H9 (cell line): ENCODE data around the gene TTC33. TPM values are rescaled to one million over a fixed set of nuclear protein-coding genes. Genes with fewer than 3 reads are reported as not detected.

Experiments
- DNase-seq: peaks from one replicate; pipeline ENCODE4 v3.0.0-alpha.2; 2017
- H2AFZ ChIP-seq: one replicate; pipeline ENCODE4 v1.6.1; 2013; ENCODE audit warnings: mild to moderate bottlenecking, low read length, control low read depth, moderate library complexity
- H2AK5ac ChIP-seq: 2 replicates; pipeline ENCODE4 v1.6.1; 2013; ENCODE audit warnings: low read length, control low read depth, mixed read lengths; ENCODE audit not compliant: insufficient read length
- H2BK120ac ChIP-seq: one replicate; pipeline ENCODE4 v1.6.1; 2013; ENCODE audit warnings: low read depth, mild to moderate bottlenecking, low read length, control low read depth, inconsistent platforms; ENCODE audit not compliant: poor library complexity, severe bottlenecking
- H2BK12ac ChIP-seq: 2 replicates; pipeline ENCODE4 v1.6.1; 2013; ENCODE audit warnings: low read length, control low read depth, mixed read lengths, low read depth; ENCODE audit not compliant: insufficient read length
- H2BK15ac ChIP-seq: 2 replicates; pipeline ENCODE4 v1.6.1; 2013; ENCODE audit warnings: low read depth, low read length, control low read depth
- H2BK20ac ChIP-seq: one replicate; pipeline ENCODE4 v1.6.1; 2013; ENCODE audit warnings: low read depth, mild to moderate bottlenecking, low read length, control low read depth, inconsistent platforms; ENCODE audit not compliant: poor library complexity, severe bottlenecking
- H2BK5ac ChIP-seq: 2 replicates; pipeline ENCODE4 v1.6.1; 2013; ENCODE audit warnings: low read length, control low read depth, mixed read lengths; ENCODE audit not compliant: insufficient read length
- H3K14ac ChIP-seq: 2 replicates; pipeline ENCODE4 v1.6.1; 2013; ENCODE audit warnings: low read length, control low read depth; ENCODE audit not compliant: insufficient read depth
- H3K18ac ChIP-seq: 2 replicates; pipeline ENCODE4 v1.6.1; 2013; ENCODE audit warnings: low read depth, mild to moderate bottlenecking, mixed read lengths, low read length, control low read depth; ENCODE audit not compliant: insufficient read length
- H3K23ac ChIP-seq: 2 replicates; pipeline ENCODE4 v1.6.1; 2013; ENCODE audit warnings: low read length, control low read depth, mixed read lengths, low read depth; ENCODE audit not compliant: insufficient read length
- H3K23me2 ChIP-seq: 2 replicates; pipeline ENCODE4 v1.6.1; 2013; ENCODE audit warnings: low read depth, mild to moderate bottlenecking, mixed read lengths, low read length, control low read depth; ENCODE audit not compliant: insufficient read length, poor library complexity, severe bottlenecking
- H3K27ac ChIP-seq: 2 replicates; pipeline ENCODE4 v1.5.1; 2013; ENCODE audit warnings: low read length, control low read depth, mixed read lengths, low read depth; ENCODE audit not compliant: insufficient read length
- H3K27me3 ChIP-seq: 2 replicates; pipeline ENCODE4 v1.6.1; 2013; ENCODE audit warnings: low read length, control low read depth, inconsistent platforms; ENCODE audit not compliant: insufficient read depth
- H3K4ac ChIP-seq: 2 replicates; pipeline ENCODE4 v1.6.1; 2013; ENCODE audit warnings: low read depth, mild to moderate bottlenecking, control low read depth, inconsistent platforms, low read length, moderate library complexity
- H3K4me1 ChIP-seq: 2 replicates; pipeline ENCODE4 v1.6.1; 2013; ENCODE audit warnings: low read length, control low read depth, inconsistent platforms; ENCODE audit not compliant: insufficient read depth
- H3K4me2 ChIP-seq: 2 replicates; pipeline ENCODE4 v1.6.1; 2013; ENCODE audit warnings: low read length, control low read depth, mixed read lengths; ENCODE audit not compliant: insufficient read length, insufficient read depth
- H3K56ac ChIP-seq: 2 replicates; pipeline ENCODE4 v1.6.1; 2013; ENCODE audit warnings: low read depth, mild to moderate bottlenecking, mixed read lengths, low read length, control low read depth; ENCODE audit not compliant: insufficient read length
- H3K79me1 ChIP-seq: 2 replicates; pipeline ENCODE4 v1.6.1; 2013; ENCODE audit warnings: low read depth, mild to moderate bottlenecking, moderate library complexity, low read length, control low read depth, inconsistent platforms; ENCODE audit not compliant: insufficient read depth, poor library complexity, severe bottlenecking
- H3K79me2 ChIP-seq: 2 replicates; pipeline ENCODE4 v1.6.1; 2013; ENCODE audit warnings: low read length, control low read depth, inconsistent platforms; ENCODE audit not compliant: insufficient read depth
- H3K9ac ChIP-seq: 2 replicates; pipeline ENCODE4 v1.6.1; 2013; ENCODE audit warnings: low read length, control low read depth, mixed read lengths; ENCODE audit not compliant: insufficient read length; ENCODE audit errors: extremely low read depth
- H3K9me3 ChIP-seq: one replicate; pipeline ENCODE4 v1.6.1; 2013; ENCODE audit warnings: low read depth, low read length, inconsistent platforms; ENCODE audit not compliant: control insufficient read depth
- H3T11ph ChIP-seq: one replicate; pipeline ENCODE4 v1.6.1; 2013; ENCODE audit warnings: mild to moderate bottlenecking, low read length, control low read depth, inconsistent platforms
- H4K20me1 ChIP-seq: one replicate; pipeline ENCODE4 v1.6.1; 2013; ENCODE audit not compliant: control insufficient read depth, insufficient read length, insufficient read depth
- H4K5ac ChIP-seq: 2 replicates; pipeline ENCODE4 v1.6.1; 2013; ENCODE audit warnings: low read depth, mild to moderate bottlenecking, mixed read lengths, low read length, control low read depth; ENCODE audit not compliant: insufficient read length
- H4K8ac ChIP-seq: replicated peaks from 2 replicates; pipeline ENCODE4 v1.6.1; 2013; ENCODE audit warnings: low read length, control low read depth, mixed read lengths, low read depth; ENCODE audit not compliant: insufficient read length
- H4K91ac ChIP-seq: 2 replicates; pipeline ENCODE4 v1.6.1; 2013; ENCODE audit warnings: low read depth, mild to moderate bottlenecking, moderate library complexity, mixed read lengths, low read length, control low read depth; ENCODE audit not compliant: insufficient read length
- H3K27ac Mint-ChIP-seq, 3 experiments: 2 replicates in 2 of 3; 3 replicates in 1 of 3; pipeline ENCODE4 v1.8.0; 2020 to 2021; ENCODE audit warnings: mixed read lengths in 3 of 3, mild to moderate bottlenecking in 1 of 3, moderate library complexity in 1 of 3
- H3K27me3 Mint-ChIP-seq: 2 replicates; pipeline ENCODE4 v1.8.0; 2021; ENCODE audit warnings: low read depth, mild to moderate bottlenecking, moderate library complexity, mixed read lengths
- H3K36me3 Mint-ChIP-seq, 3 experiments: 2 replicates in 2 of 3; 3 replicates in 1 of 3; pipeline ENCODE4 v1.8.0; 2020 to 2021; ENCODE audit warnings: low read depth in 3 of 3, mixed read lengths in 3 of 3; ENCODE audit not compliant: insufficient read depth in 1 of 3
- H3K4me1 Mint-ChIP-seq, 2 experiments: 2 replicates each; pipeline ENCODE4 v1.8.0; 2020; ENCODE audit warnings: mixed read lengths in 2 of 2
- H3K4me3 Mint-ChIP-seq, 2 experiments: 2 replicates in 1 of 2; 3 replicates in 1 of 2; pipeline ENCODE4 v1.8.0; 2020 to 2021; ENCODE audit warnings: mild to moderate bottlenecking in 2 of 2, mixed read lengths in 2 of 2, moderate library complexity in 1 of 2
- H3K9me3 Mint-ChIP-seq, 2 experiments: 2 replicates in 1 of 2; 3 replicates in 1 of 2; pipeline ENCODE4 v1.8.0; 2020; ENCODE audit warnings: mild to moderate bottlenecking in 2 of 2, mixed read lengths in 2 of 2, moderate library complexity in 1 of 2
- WGBS: extraction: QIAGEN DNeasy Blood & Tissue Kit; methylation state at CpG from one replicate; pipeline ENCODE4 v1.1.7; 2013; ENCODE audit warnings: missing lambda C conversion rate, low lambda C conversion rate, mixed read lengths; ENCODE audit not compliant: insufficient read length; ENCODE audit errors: extremely low coverage; 5-methylcytosine and 5-hydroxymethylcytosine counted together
- total RNA-seq: library from RNA; stranded (reverse); gene quantifications from 2 replicates; pipeline ENCODE4 v1.2.1, GENCODE V29; 2021
- TF ChIP-seq, protein P1 (sequence below): fragments of 200-600 bp; sonication (generic); conservative IDR thresholded peaks from 3 replicates; pipeline ENCODE4 v1.8.0; 2021; ENCODE audit warnings: antibody characterized with exemption, mild to moderate bottlenecking

Gene TTC33
- total RNA-seq, 1 experiment from 2014 or later = 7.3 TPM

DNA sequence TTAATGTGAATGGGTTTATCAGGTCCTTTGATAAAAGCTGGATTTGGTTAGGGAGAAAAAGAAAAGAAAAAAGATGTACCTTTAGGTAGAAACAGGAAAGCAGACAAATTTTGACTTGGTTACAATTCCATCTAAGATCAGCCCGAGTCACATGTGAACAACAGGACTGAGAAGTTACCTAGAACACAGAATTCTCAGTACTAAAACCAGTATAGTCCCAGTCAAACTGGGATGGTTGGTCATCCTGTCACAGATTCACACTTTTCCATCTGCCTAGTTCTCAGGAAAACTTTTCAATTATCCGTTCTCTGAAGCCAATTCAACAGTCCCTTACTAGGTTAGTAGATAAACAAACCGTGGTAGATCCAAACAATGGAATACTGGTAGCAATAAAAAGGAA is 266.3 kb downstream of the TTC33 start:
- no peak overlapping the region for H2BK20ac ChIP-seq
- Mint-ChIP-seq H3K4me3 (no peak overlapping the region), H3K27me3 (no peaks in the 10 kb centered on the region), H3K36me3 (no peaks in the 10 kb centered on the region), H3K27ac (no peak overlapping the region), H3K9me3 (no peaks in the 10 kb centered on the region; a peak in 2 of 5 replicates), H3K4me1 (no peaks in the 10 kb centered on the region)
- no peak overlapping the region for H2BK5ac ChIP-seq
- H3K4me2 ChIP-seq = no peak overlapping the region
- H3K23ac ChIP-seq = no peak overlapping the region
- no peak overlapping the region for H3K4ac ChIP-seq
- no CpG with 5 or more reads among the region's 3 CpGs for WGBS
- no peak overlapping the region for H3T11ph ChIP-seq
- H3K27ac ChIP-seq = no peak overlapping the region
- DNase-seq = no peak
- H2AFZ ChIP-seq = no peak overlapping the region
- no peak overlapping the region for H2AK5ac ChIP-seq
- TF ChIP-seq, protein P1, sequence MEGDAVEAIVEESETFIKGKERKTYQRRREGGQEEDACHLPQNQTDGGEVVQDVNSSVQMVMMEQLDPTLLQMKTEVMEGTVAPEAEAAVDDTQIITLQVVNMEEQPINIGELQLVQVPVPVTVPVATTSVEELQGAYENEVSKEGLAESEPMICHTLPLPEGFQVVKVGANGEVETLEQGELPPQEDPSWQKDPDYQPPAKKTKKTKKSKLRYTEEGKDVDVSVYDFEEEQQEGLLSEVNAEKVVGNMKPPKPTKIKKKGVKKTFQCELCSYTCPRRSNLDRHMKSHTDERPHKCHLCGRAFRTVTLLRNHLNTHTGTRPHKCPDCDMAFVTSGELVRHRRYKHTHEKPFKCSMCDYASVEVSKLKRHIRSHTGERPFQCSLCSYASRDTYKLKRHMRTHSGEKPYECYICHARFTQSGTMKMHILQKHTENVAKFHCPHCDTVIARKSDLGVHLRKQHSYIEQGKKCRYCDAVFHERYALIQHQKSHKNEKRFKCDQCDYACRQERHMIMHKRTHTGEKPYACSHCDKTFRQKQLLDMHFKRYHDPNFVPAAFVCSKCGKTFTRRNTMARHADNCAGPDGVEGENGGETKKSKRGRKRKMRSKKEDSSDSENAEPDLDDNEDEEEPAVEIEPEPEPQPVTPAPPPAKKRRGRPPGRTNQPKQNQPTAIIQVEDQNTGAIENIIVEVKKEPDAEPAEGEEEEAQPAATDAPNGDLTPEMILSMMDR = no peak
- no peak overlapping the region for H3K14ac ChIP-seq
- no peak overlapping the region for H3K56ac ChIP-seq
- H3K79me1 ChIP-seq = no peaks in the 10 kb centered on the region
- no peak overlapping the region for H4K8ac ChIP-seq
- H2BK15ac ChIP-seq = no peak overlapping the region
- no peak overlapping the region for H4K5ac ChIP-seq
- H3K18ac ChIP-seq = no peak overlapping the region
- no peak overlapping the region for H4K91ac ChIP-seq
- no peaks in the 10 kb centered on the region for H3K23me2 ChIP-seq
- no peaks in the 10 kb centered on the region for H3K4me1 ChIP-seq
- H3K9ac ChIP-seq = no peak overlapping the region
- H2BK12ac ChIP-seq = no peak overlapping the region
- no peaks in the 10 kb centered on the region for H3K27me3 ChIP-seq
- no peak overlapping the region for H2BK120ac ChIP-seq
- H4K20me1 ChIP-seq = no peaks in the 10 kb centered on the region
- H3K79me2 ChIP-seq = no peaks in the 10 kb centered on the region
- no peaks in the 10 kb centered on the region for H3K9me3 ChIP-seq
